CD4-positive, alpha-beta T cell treated with Interleukin-15 for 1 hour (primary cell): Measurements from ENCODE around the gene GTF2IRD1.
A peak's percentile ranks its signal among the peaks of the same experiment; 100 is the strongest.
"Not testable (repeated sequence)": the region's sequence is repeated elsewhere in the genome, so short reads cannot be mapped to it uniquely, and the experiment has no call there.

Experiments
- DNase-seq: peaks from one replicate; pipeline ENCODE4 v3.0.0-alpha.2; 2020

The GTF2IRD1 gene, protein sequence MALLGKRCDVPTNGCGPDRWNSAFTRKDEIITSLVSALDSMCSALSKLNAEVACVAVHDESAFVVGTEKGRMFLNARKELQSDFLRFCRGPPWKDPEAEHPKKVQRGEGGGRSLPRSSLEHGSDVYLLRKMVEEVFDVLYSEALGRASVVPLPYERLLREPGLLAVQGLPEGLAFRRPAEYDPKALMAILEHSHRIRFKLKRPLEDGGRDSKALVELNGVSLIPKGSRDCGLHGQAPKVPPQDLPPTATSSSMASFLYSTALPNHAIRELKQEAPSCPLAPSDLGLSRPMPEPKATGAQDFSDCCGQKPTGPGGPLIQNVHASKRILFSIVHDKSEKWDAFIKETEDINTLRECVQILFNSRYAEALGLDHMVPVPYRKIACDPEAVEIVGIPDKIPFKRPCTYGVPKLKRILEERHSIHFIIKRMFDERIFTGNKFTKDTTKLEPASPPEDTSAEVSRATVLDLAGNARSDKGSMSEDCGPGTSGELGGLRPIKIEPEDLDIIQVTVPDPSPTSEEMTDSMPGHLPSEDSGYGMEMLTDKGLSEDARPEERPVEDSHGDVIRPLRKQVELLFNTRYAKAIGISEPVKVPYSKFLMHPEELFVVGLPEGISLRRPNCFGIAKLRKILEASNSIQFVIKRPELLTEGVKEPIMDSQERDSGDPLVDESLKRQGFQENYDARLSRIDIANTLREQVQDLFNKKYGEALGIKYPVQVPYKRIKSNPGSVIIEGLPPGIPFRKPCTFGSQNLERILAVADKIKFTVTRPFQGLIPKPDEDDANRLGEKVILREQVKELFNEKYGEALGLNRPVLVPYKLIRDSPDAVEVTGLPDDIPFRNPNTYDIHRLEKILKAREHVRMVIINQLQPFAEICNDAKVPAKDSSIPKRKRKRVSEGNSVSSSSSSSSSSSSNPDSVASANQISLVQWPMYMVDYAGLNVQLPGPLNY

GRCh38 chr7:74453322-74454011 lies at the start of gene GTF2IRD1:
TSS of gene GTF2IRD1 (plus strand) at chr7:74453906. CDS start at chr7:74508081, 54,175 bp downstream.
- peak; percentile 24 for DNase-seq

DNA sequence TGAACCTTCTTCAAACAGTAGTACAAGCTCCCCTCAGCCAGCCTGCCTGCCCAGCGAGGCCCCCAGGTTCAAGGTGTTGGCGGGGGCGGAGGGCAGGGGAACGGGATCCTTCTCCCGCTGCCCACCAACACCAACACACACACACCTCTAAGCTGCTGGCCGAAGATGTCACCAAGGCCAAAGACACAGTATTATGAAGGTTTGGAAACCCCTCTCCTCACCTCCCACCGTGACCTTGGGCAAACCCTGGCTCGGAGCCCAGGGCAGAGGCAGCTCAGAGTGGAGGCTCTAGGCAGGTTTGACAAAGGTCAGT lies 49.4 kb upstream of the GTF2IRD1 start:
- DNase-seq = no peak

DNA sequence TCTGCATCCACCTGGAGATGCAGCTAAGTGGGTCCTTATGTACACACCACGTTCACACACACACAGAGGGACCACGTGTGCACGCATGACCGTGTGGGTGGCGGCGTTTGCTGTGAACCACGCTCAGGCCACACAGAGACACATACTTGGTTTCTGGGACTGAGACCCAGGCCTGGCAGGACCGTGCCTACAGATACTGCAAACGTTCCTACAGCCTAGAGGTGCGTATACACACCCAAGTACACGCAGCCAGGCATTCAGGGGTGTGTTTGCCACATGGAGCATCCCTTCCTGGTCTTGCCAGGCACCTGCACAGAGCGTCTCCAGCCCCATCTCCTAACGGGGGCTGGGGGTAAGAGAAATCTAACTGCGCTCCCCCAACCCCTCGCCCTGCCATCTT lies 49.0 kb upstream of the GTF2IRD1 start:
- DNase-seq = no peak

DNA sequence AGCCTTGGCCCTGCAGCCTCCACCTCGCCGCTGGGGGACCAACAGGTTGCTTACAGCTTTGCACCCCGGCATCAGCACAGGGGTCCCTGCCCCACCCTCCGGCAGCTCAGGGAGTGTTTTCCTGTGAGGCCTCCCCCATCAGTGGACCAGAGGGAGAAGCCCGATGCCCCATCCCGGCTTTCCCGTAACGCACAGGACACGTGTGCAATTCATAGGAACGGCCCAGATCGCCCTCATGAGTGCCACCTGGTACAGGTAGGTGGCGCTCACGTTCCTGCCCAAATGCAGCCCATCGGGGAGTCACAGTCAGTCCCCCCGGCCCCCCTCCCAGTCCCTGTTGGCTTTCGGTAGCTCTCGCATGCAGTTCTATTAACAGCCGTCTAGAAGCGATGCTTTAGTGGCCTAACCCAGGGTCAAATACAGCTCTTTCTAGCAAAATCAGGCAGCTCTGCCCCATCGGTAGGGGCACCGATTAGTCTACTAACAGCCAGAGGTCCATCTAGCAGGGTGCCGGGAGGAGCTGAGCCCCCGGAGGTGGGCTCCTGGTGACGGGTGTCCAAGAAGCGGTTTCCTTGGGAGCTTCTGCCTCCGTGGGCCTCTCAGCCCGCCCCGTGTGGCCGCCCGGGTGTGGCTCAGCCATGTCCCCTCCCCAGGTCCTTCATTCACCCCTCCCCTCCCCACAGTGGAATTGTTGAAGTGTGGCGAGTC lies 48.4 kb upstream of the GTF2IRD1 start:
- no peak for DNase-seq

- no peak for DNase-seq
These were observed 47.7 kb upstream of the GTF2IRD1 start for GRCh38 chr7:74405899-74406512.

- no peak for DNase-seq
These were observed 45.7 kb upstream of the GTF2IRD1 start for GRCh38 chr7:74407958-74408357.

- no peak for DNase-seq
These were observed 44.1 kb upstream of the GTF2IRD1 start for GRCh38 chr7:74409571-74409970.

GRCh38 chr7:74410772-74411171 lies 42.9 kb upstream of the GTF2IRD1 start:
- no peak for DNase-seq

DNA sequence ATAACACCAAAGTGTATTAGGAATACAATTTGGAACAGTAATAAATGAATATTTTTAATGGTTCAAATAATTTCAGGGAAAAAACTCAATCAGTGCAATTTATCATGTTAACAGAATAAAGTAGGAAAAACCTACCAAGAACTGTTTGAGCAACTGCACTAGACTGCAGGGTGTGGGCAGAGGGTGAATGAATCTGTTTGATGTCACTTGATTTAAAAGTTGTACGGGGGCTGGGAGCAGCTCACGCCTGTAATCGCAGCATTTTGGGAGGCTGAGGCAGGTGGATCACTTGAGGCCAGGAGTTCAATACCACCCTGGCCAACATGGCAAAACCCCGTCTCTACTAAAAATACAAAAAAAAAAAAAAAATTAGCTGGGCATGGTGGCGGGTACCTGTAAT lies 42.1 kb upstream of the GTF2IRD1 start:
- not testable (repeated sequence) for DNase-seq

DNA sequence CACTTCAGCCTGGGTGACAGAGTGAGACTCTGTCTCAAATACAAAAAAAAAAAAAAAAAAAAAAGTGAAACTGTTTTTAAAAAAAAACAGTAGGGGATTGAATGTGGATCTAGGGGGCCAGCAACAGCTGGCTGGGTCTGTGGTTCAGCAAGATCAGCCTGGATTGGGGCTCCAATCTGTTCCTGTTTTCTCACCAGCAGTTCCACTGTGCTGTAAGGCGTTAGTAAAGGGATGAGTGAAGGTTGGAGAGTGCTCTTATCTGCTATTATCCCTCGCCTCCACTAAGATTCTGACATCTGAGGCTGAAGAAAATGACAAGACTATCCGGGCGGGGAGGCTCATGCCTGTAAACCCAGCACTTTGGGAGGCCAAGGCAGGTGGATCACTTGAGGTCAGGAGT lies 41.6 kb upstream of the GTF2IRD1 start:
- no peak for DNase-seq

DNA sequence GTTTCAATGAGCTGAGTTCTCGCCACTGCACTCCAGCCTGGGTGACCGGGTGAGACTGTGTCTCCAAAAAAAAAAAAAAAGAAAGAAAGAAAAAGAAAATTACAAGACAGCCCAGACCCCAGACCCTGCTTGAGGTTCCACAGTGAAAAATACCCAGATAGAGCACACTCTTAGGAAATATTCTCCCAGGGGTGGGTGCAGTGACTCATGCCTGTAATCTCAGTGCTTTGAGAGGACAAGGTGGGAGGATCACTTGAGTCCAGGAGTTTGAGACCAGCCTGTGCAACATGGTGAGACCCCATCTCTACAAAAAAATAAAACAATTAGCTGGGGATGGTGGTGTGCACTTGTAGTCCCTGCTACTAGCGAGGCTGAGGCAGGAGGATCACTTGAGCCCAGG lies 41.1 kb upstream of the GTF2IRD1 start:
- no peak for DNase-seq

DNA sequence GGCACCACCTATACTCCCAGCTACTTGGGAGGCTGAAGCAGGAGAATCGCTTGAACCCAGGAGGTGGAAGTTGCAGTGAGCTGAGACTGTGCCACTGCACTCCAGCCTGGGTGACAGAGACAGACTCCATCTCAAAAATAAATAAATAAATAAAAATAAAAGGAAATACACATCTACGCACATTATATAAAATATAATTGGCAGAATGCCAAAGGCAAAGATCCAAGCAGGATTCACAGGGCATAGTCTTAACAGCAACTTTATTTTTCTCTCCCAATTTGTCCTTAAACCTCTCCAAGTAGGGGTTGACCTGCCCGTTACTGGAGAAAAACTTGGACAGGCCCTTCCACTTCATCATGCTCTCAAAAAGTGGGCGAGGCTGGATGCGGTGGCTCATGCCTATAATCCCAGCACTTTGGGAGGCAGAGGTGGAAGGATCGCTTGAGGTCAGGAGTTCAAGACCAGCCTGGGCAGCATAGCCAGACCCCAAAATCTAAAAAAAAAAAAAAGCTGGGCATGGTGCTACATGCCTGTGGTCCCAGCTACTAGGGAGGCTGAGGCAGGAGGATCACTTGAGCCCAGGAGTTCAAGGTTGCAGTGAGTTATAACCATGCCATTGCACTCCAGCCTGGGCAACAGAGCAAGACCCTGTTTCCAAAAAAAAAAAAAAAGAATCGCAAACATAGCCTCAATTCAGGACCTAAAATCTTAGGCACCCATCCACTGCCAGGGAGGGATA lies 38.9 kb upstream of the GTF2IRD1 start:
- not testable (repeated sequence) for DNase-seq

- peak; percentile 55 for DNase-seq
These were observed 36.2 kb upstream of the GTF2IRD1 start for GRCh38 chr7:74417419-74417971.

GRCh38 chr7:74418076-74418475 lies 35.6 kb upstream of the GTF2IRD1 start:
- DNase-seq = no peak

GRCh38 chr7:74418538-74418937 lies 35.2 kb upstream of the GTF2IRD1 start:
- no peak for DNase-seq

GRCh38 chr7:74419232-74419631 lies 34.5 kb upstream of the GTF2IRD1 start:
- not testable (repeated sequence) for DNase-seq

DNA sequence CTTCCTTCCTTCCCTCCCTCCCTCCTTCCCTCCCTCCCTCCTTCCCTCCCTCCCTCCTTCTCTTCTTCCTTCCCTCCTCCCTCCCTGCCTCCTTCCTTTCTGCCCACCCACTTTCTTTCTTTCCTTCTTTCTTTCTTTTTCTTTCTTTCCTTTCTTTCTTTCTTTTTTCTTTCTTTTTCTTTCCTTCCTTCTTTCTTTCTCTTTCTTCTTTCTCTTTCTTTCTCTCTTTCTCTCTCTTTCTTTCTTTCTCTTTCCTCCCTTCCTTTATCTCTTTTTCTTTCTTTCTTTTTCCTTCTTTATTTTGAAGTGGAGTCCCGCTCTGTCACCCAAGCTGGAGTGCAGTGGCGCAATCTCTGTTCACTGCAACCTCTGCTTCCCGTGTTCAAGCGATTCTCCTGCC lies 33.7 kb upstream of the GTF2IRD1 start:
- DNase-seq = no peak

- no peak for DNase-seq
These were observed 29.3 kb upstream of the GTF2IRD1 start for GRCh38 chr7:74424291-74424880.

DNA sequence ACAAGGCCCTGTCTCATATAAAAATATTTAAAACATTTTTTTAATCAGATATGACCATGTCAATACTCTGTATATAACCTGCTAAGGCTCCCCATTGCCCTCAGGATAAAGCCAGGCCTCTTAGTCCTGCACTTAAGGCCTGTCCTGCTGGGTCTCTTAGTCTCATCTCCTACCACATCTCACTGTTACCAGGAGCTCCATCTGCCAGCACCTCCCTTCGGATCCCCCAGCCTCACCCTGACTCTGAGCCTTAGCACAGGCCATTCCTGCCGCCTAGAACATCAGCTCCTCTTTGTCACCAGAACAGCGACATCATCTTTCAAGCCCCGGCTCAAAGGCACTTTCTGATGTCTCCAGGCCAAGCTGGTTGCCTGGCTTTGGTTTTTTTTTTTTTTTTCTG lies 25.7 kb upstream of the GTF2IRD1 start:
- no peak for DNase-seq

GRCh38 chr7:74429153-74429747 lies 24.5 kb upstream of the GTF2IRD1 start:
- no peak for DNase-seq
